ENCODE data around the gene RAD51B.

The RAD51B gene

DNA sequence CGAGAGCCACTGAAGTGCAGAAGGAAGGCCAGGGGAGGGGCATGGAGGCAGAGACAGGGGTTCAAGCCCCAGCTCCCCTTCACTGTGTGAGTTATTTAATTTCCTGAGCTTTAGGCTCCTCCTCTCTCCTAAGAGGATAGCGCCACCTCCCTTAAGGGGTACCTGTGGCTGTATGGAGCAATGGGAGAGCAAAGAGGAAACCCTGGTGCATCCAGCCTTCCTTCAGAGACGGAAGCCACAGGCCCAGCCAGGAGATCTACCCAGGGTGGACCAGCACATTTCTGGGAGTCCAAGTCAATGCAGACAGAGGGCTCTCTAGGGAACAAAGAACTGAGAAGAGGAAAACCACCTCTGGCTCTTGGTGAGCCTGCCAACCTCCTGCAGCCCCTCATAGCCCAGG is 883.0 kb downstream of the RAD51B start:
- no peak for DNase-seq

DNA sequence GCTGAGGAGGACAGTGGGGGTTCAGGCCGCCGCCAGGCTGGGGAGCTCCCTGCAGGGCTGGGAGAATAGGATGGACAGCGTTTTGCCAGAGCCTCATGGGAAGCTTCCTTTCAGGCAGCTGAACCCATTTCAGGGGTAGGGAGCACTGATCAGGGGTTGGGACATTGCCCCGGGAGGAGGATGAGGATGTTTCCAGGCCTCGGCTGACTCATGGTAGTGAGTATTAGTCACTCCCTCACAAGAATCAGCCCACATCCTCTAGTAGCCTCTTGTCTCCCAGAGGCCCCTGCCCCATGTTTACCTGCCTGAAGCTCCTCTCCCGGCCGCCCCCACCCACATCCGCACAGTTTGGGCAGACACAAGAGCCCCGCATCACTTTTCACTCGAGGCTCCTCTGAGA is 883.5 kb downstream of the RAD51B start:
- peak; percentile 35 for DNase-seq

DNA sequence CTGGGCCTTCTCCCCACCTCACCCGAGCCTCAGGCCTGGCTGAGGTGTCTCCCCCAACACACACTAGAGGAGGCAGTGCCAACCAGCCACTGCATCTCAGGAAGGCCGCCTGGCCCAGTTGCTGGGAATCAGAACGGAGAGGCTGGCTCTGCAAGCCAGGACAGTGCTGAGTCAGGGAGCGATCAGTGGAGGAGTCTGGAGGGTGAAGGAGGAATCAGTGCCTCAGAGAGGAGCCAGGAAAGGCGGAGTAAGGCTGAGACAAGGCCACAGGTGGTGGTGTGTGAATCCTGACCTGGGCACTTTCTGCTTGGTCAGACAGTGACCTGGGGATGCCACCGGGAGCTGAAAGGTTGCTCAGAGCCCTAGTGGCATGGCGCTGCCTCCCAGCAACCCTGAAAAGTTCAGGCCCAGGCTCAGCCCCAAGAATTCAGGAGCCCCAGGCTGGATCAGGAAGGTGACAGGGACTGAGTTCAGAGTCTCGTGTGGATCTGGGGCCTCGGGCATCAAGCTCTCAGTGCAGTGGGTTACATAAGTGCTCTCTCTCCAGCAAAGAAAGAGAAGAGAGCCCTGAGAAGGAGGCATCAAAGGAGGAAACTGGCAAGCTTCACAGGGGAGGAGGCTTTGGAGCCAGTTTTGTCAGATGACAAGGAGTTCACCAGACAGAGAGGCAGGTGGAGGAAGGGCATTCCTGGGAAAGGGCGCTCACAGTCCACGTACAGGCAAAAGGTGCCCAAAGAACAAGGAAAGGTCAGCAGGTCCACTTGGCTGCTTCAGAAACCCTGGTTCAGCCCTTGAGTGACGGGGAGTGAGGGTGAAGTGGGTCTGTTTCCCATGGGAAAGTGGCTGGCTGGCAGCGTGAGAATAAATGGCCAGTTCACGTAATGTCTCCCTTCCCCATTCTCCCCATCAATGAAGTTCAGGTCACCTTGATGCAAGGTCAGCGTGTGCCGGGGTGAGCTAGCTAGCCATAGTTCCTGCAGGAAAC is 885.4 kb downstream of the RAD51B start:
- DNase-seq: no peak

DNA sequence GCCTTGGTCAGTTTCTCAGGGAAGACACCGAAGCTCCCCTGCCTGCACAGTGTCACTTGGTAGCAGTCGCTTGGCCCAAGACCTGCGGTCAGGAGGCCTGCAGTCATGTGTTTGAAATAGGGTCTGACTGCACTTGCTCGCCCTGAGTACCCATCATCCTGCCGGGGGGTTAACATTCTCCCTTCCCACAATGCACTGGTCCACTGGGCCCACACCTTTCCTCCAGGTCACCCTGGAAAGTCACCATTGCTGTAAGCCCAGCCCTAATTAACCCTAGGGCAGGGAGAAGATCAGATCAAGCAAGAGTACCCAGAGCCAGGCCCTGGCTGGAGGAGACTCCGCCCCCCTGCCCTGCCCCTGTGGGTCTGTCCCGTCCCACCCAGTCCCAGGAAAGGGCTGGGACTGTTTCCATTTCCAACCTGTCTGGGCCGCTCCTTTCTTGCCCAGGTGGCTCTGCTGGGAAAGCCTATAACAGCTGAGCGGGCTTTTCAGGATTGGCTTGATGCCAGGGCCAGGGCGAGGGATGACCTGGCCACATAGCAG is 886.2 kb downstream of the RAD51B start:
- DNase-seq: no peak

DNA sequence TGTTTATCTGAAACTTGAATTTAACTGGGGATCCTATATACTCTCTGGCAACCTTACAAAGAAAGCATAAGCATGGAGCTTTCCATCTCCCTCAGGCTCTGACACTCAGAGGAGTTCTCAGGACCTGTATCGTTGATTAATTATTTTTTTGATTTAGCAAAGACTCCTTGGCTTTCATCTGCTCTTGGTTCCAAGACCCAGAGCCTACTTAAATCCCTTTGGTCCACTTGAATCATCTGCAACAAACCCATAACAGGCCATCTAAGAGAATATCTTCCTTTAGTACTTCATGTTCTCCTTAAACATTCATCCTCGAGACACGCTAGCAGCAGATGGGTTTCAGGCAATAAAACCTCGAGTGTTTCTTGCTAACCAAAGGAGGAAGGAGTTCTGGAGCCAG is 887.9 kb downstream of the RAD51B start:
- DNase-seq: no peak

DNA sequence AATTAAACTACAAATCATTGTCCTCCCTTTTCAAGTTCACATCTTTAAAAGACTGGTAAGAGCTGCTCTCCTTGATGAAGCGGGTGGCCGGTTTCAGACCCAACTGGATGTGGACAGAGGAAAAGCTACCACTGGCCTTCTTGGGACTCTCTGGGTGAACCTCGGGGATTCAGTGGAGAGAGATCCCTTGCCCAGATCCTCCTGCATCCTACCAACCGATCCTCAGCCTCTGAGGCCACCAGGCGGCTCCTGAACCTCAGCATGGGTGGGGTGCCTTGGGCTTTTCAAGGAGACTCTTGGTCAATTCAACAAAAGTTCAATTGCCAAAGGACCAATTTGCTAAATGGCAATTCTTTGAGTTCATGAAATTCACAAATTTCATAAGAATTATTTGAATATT is 888.8 kb downstream of the RAD51B start:
- DNase-seq: no peak

DNA sequence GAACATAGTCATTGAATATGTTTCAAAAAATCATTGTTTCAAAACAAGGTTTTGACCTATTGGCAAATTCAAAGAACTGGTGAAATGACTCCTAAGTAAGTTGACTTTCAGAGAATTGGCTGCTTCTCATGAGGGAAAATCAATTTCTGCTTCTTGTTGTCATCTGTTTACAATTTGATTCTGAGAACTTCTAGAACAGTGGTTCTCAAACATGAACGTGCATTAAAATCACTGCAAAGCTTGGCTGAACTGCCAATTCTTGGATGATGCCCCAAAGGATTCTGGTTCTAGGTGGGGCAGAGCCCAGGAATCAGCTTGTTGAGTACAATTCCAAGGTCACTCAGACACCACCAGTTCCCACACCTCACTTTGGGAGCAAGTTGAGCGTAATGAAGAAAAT is 889.4 kb downstream of the RAD51B start:
- no peak for DNase-seq

DNA sequence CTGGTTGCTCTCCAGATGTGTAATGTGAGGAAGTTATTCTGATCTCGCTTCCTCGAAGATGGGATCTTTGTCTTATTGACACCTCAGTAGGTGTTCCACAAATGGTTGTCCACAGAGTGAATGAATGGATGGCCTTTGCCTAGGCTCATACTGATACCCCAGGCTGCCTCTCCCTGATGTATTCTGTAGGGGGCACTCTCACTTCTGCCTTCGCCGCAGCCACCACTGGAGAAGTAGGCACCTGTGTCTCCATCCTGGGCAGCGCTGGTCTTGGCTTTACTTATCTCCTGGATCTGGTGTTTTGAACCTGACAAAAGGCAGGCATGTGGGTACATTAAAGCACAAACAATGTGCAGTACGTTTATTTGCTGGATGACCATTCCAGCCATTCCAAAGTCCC is 891.2 kb downstream of the RAD51B start:
- DNase-seq: no peak

DNA sequence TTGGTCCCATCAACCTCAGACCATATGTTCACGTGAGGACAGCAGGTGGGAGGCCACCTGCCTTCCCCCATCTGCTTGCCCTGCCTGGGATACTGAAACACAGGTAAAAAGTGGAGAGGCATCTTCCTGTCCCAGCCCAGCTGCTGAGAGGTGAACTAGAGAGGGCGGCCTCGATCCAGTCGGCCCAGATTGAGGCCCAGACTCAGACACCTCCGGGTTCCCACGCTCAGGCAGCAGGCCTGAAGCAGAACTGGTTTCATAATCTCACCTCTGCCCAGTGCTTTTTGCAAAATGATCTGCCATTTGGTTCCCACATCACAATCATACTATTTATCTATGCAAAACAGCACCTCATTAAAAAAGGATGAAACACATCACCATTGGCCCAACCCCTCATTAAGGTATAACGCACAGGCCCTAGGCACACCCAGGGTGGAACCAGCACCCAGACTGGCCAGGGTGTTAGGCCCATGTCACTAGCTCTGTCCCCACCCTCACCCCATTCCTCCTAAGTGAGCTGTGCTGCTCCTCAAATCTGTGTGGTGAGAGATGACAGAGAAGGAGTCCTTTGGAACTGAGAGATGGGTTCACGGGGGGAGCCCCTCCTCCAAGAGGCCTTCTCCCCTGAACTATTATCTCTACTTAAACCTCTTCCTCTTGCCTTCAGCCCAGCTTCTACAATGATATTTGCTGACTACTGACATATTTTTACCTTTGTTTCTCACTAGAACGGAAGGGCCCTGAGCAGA is 892.2 kb downstream of the RAD51B start:
- DNase-seq: peak; percentile 45

DNA sequence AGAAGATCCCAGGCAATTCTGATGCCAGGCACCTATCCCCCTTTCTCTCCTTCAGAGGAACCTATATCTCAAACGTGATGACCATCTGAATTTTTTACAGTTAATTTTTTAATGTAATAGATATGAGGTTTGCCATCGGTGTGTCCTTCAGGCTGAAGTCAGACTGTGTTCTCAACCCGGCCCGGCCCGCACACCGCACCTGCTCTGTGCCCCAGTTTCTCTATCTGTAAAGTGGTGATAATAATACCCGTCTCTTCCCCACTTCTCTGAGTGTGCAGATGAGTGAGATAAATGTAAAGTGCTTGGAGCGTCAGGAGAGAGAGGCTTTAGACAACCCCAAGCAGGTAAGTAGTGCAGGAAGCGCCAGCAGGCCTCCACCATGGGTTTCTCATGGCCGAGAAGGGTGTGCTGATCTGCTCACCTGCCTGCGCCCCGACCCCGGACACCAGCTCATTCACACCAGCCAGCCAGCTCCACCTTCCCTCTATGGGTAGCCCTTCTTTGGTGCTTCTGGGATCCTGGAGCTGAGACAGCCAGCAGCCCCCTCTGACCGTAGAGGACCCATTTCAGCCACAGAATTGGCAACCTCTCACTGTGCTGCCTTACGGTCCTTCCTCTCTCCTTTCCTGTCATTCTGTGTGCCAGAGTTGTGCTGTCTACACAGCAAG is 893.3 kb downstream of the RAD51B start:
- DNase-seq: no peak

DNA sequence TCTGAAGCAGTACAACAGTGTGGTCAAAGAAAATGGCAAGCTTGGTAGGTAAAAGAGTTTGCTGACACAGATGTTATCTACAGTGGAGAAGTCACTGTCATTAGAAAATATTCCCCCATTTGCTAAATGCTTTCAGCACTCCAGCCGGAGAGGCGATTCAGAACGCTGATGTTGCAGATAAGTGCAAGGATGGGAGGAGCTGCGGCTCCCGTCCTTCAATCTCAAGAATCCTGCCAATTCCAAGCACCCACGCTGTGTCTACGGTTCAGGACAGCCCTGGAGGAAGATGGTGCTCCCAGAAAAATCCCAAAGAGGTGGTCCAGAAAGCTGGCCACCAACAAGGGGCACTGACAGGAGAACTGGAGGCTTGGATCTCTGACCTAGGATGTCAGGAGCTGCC is 894.2 kb downstream of the RAD51B start:
- DNase-seq: no peak

DNA sequence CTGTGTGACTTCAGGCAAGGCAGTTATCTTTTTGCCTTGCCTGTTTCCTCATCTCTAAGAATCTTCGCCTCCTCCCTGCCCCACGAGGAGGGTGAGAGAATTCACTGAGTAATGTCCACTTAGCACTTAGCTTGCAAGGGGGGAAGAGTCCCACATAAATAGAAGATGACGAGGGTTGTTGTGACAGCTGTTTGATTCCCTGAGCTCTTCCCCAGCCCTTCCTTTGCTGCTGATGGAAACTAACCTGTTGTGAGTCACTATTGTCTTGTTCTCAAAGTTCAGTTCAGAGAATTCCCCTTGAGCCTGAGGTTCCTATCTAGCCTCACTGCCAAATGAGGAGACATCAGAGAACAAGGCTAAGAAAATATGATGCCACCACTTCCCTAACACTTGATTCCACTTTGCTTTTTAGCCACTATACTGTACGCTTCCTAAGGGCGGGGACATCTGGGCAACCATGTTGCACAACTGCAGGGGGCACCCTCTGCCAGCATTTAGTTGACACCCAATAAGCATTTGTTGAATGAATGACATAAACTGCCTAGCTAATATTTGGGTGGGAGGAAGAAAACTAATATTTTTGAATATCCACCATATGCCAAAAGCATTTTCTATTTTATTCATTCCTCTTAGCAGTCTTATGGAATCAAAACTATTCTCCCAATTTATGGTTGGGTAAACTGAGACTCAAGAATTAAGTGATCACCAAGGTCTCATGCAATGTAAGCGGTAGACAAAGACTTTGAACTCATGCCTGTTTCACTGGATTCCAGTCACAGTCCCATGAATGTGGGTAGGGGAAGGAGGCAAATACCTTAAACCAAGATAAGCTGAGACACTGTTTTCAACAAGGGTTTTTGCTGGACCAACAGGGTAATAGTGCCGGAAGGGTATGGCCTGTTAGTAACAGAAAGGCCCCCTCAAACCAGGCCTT is 895.7 kb downstream of the RAD51B start:
- no peak for DNase-seq

DNA sequence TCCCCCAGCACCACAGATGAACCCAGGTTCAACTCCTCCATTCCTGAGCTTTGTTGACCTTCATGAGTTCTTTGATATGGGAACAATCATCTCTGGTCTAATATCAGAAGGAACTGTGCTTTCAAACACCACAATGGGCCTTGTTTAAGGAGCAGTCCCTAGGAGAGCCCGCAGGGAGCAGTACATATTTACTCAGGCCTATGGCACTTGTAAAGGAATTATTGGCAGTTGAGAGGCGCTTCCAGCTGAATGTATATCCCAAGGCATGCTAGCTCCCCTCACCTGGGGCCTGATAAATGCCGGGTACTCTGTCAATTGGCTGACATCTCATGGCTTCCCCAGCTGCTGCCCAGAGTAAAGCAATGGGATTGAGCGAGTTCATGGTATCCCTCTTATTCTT is 897.1 kb downstream of the RAD51B start:
- no peak for DNase-seq

DNA sequence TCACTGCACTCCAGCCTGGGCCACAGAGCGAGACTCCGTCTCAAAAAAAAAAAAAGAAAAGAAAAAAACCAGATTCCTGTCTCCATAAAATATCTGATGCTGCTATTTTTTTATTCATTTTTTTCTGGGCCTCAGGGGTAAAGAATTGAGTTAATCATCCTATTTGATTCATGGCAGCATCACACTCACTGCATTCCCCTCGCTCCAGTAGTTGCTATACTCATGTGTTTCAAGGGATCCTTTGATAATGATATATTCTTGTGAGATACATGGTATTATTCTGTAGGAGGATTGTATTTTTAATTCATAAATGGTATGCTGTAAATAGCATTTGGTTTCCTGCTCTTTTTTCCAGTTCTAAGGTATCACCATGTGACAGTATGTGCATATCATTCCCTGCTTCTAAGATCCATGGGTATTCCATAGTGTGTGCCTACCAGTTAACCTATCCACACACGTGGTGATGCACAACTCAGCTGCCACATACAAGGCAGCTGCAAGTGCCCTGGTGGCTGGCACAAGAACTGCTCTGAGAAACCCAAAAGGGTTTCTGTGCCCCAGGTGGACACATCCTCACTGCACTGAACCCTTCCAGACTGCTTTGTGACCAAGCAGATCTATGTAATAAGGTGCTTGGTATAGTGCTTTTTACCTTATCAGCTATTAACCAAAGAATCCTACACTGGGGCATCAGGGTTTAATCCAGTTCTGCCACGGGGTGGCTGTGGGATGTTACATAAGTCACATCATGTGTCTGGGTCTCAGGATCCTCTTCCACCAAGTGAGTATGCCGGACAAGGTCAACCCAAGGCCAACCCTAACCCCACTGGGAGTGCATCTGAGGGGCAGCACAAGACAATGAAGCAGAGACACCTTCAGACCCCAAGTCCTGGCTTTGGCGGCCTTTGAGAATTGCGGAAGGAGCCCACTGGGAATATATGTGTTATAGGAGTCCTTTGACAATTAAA is 898.7 kb downstream of the RAD51B start:
- DNase-seq: no peak

DNA sequence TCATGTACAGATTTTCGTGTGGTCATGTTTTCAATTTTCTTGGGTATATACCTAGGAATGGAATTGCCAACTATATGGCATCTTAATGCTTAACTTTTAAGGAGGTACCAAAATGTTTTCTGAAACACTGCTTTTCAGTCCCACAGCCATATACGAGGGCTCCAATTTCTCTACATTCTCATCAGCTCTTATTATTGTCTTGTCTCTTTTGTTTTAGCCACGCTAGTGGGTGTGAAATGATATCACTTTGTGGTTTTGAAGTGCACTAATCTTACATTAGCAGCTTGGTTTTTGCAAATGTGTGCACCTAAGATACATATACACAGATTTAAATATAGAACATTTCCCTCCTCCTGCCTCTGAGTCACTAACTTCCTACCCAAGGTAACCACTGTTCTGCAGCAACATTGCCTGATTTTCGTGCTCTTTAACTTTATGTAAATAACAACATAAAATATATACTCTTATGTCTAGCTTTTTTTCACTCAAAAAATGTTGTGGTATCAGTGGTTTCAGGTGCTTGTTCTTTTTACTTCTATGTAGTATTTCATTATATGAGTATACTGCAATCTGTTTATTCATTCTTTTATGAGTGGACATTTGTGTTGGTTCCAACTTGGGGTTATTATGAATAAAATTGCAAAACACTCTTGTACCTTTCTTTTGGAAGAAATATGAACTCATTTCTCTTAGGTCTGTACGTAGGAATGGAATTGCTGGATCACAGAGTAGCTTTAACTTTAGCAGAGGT is 900.2 kb downstream of the RAD51B start:
- DNase-seq: peak; percentile 37

DNA sequence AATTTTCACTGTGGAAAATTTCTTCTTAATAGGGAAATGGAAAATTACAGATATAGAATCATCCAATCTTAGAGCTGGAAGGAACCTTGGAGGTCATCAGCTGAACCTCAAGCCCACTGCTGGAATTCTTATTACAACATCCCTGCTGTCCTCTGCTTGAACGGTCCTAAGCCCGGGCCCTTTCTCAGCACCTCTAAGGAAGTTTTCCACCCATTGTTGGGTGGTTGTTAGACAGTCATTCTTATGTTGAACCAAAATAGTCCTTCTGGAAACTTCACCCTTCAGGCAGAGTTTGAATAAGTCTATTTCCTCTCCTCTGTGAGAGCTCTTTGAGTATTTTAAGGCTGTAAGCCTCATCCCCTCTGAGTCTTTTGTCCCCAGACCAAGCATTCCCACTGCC is 902.6 kb downstream of the RAD51B start:
- no peak for DNase-seq

DNA sequence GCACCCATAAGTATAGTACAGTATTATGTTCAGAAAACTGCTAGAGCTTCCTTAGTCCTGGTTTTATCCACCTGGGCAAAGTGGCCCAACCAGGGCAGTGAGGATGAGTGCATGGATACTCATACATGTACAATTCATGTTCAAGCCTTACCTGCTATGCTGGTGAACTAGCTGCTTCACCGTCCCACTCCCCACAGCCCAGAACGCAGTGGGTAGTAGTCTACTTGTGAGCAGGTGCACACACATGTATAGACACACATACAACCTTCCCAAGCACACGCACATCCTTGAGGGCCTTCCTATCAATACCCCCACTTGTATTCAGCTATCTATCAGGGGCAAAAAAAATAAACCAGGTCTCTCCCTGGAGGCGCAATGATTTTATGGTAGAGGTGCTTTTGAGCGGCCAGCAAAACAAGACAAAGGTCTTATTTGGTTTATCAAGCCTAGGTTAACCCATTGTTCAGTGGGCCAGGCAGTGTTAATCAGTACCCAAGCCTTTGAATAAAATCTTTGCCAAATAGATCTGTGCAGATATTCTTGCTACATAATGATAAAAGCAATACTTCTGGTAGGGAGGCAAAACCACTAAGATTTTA is 903.5 kb downstream of the RAD51B start:
- DNase-seq: no peak

DNA sequence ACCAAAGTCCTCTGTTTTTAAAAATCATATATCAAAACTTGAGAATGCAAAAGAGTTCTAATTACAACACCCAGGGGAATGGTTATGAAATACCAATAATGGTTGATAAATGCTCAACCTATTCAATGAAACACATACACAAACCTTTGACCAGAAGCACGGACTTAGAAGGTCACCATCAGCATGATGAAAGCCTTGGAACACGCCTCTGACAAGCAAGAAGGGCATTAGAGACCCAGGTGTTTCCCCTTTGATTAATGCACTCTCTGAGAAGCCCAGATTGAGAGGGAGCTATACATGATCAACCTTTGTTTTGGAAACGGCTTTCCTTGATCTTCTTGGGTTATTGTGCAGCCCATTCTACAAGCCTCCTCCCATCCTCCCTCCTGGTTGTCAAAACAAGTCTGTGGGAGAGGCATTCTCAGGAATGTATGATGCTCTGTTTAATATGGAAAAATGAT is 904.3 kb downstream of the RAD51B start:
- DNase-seq: no peak

DNA sequence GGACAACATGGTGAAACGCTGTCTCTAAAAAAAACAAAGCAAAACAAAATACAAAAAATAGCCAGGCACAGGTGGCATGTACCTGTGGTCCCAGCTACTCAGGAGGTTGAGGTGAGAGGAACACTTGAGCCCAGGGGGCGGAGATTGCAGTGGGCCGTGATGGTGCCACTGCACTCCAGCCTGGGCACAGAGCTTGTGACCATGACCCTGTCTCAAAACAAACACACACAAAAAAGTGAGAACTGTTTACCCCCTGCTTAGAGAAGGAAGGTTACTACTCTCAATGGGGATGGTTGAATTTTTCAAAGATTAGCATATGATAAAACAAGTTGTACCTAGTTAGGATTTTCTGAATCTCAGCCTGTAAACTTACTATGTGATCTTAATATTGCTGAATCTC is 905.3 kb downstream of the RAD51B start:
- DNase-seq: no peak

Measured in CD4-positive, alpha-beta T cell treated with Interleukin-6 for 4 hours (primary cell).